Chondrocyte (in vitro differentiated cells): Measurements from ENCODE around the gene SLFN11. TPM values are rescaled to one million over a fixed set of nuclear protein-coding genes. Genes with fewer than 3 reads are reported as not detected.
"Not testable (repeated sequence)": the region's sequence is repeated elsewhere in the genome, so short reads cannot be mapped to it uniquely, and the experiment has no call there.

Experiments used
- DNase-seq: peaks from one replicate; pipeline ENCODE4 v3.0.0; 2021; ENCODE audit warnings: mixed read lengths, low spot score
- H3K27ac Mint-ChIP-seq: one replicate; pipeline ENCODE4 v1.8.0; 2021; ENCODE audit warnings: mild to moderate bottlenecking, moderate library complexity, mixed read lengths; ENCODE audit not compliant: unreplicated experiment
- H3K27me3 Mint-ChIP-seq: 2 replicates; pipeline ENCODE4 v1.8.0; 2021; ENCODE audit warnings: low read depth, mixed read lengths
- H3K36me3 Mint-ChIP-seq: 2 replicates; pipeline ENCODE4 v1.8.0; 2021; ENCODE audit warnings: low read depth, mixed read lengths
- H3K4me1 Mint-ChIP-seq: 2 replicates; pipeline ENCODE4 v1.8.0; 2021; ENCODE audit warnings: low read depth, mild to moderate bottlenecking, mixed read lengths
- H3K4me3 Mint-ChIP-seq: one replicate; pipeline ENCODE4 v1.8.0; 2021; ENCODE audit warnings: mild to moderate bottlenecking, moderate library complexity, mixed read lengths; ENCODE audit not compliant: unreplicated experiment
- H3K9me3 Mint-ChIP-seq: 2 replicates; pipeline ENCODE4 v1.8.0; 2021; ENCODE audit warnings: low read depth, mixed read lengths
- total RNA-seq: library from RNA; stranded (reverse); gene quantifications from 3 replicates; pipeline ENCODE4 v1.2.1, GENCODE V29; 2021
- TF ChIP-seq, protein P1 (sequence below): fragments of 200-600 bp; sonication (generic); IDR thresholded peaks from 2 replicates; pipeline ENCODE4 v1.5.0; 2021; ENCODE audit warnings: antibody characterized with exemption, mild to moderate bottlenecking, moderate library complexity

SLFN11 gene
- total RNA-seq, 1 donor from 2014 or later: 18.2 TPM

DNA sequence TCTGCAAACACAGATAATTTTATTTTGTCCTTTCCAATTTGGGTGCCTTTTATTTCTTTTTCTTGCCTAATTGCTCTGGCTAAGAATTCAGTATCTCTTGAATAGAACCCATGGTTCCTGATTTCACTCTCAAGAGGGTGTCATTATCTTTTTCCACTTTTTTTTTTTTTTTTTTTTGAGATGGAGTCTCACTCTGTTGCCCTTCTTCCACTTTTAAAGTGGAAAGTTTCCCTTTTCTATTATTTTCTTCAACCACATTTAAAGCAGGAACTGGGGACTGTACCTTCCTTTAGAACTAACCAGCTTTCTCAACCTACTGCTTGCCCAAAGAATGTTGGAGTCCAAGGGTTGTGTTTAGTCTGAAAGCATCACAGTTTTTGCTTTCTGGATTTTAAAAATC lies 31.1 kb downstream of the SLFN11 start:
- H3K4me3 Mint-ChIP-seq: no peak overlapping the region

DNA sequence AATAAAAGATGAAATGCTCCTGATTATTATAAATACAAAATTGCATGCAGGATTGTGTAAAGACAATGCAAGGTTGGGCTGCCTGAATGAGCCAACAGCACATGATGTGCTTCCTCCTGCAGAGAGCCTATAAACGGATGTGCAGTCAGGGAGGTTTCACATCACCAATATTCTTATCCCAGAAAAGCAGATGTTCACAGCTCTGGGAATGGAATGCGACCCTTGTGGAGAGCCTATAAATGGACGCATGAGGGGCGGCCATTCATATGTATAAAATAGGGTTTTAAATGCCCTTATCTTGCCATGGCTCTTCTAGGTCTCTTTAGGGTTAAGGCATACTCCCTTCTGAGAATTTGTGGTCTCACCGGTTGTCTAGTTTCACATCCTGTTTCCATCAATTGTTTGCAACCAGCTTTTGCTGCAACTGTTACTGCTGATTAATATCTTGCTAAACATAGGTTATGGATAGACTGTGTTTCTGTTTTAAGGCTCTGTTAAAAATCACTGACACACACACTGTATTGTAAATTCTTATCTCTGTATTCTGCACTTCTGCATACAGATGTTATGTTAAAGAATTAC lies 31.9 kb downstream of the SLFN11 start:
- no peak for DNase-seq
- H3K27me3 Mint-ChIP-seq: peaks cover 38% of the 10 kb centered on the region
- H3K4me1 Mint-ChIP-seq: peaks cover 9% of the 10 kb centered on the region
- H3K9me3 Mint-ChIP-seq: peaks cover 9% of the 10 kb centered on the region
- peaks cover 2% of the 10 kb centered on the region for H3K36me3 Mint-ChIP-seq
- TF ChIP-seq, protein P1, sequence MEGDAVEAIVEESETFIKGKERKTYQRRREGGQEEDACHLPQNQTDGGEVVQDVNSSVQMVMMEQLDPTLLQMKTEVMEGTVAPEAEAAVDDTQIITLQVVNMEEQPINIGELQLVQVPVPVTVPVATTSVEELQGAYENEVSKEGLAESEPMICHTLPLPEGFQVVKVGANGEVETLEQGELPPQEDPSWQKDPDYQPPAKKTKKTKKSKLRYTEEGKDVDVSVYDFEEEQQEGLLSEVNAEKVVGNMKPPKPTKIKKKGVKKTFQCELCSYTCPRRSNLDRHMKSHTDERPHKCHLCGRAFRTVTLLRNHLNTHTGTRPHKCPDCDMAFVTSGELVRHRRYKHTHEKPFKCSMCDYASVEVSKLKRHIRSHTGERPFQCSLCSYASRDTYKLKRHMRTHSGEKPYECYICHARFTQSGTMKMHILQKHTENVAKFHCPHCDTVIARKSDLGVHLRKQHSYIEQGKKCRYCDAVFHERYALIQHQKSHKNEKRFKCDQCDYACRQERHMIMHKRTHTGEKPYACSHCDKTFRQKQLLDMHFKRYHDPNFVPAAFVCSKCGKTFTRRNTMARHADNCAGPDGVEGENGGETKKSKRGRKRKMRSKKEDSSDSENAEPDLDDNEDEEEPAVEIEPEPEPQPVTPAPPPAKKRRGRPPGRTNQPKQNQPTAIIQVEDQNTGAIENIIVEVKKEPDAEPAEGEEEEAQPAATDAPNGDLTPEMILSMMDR: no peak
- H3K27ac Mint-ChIP-seq: no peak overlapping the region
- no peak overlapping the region for H3K4me3 Mint-ChIP-seq

More for the DNA sequence above, 31.1 kb downstream of the SLFN11 start:
- Mint-ChIP-seq H3K9me3 (peaks cover 9% of the 10 kb centered on the region), H3K36me3 (peaks cover 2% of the 10 kb centered on the region), H3K27me3 (peaks cover 40% of the 10 kb centered on the region), H3K27ac (no peak overlapping the region), H3K4me1 (peaks cover 12% of the 10 kb centered on the region)
- TF ChIP-seq, protein P1: no peak
- no peak for DNase-seq

DNA sequence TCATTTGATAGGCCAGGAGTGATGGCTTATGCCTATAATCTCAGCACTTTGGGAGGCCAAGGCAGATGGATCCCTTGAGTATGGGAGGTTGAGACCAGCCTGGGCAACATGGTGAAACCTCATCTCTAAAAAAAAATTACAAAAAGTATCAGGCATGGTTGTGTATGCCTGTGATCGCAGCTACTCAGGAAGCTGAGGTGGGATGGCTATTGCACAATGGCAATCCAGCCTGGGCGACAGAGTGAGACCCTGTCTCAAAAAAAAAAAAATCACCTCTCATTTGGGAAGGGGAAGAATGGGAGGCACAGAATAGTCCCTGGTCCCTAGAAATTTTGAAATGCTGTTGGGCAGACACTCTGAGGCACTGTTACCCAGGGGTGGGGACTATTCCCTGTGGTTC lies 35.2 kb downstream of the SLFN11 start:
- DNase-seq: no peak
- Mint-ChIP-seq H3K9me3 (peaks cover 9% of the 10 kb centered on the region), H3K4me3 (no peak overlapping the region), H3K4me1 (no peaks in the 10 kb centered on the region), H3K36me3 (peaks cover 2% of the 10 kb centered on the region), H3K27ac (no peak overlapping the region), H3K27me3 (peaks cover 34% of the 10 kb centered on the region)
- TF ChIP-seq, protein P1: no peak

DNA sequence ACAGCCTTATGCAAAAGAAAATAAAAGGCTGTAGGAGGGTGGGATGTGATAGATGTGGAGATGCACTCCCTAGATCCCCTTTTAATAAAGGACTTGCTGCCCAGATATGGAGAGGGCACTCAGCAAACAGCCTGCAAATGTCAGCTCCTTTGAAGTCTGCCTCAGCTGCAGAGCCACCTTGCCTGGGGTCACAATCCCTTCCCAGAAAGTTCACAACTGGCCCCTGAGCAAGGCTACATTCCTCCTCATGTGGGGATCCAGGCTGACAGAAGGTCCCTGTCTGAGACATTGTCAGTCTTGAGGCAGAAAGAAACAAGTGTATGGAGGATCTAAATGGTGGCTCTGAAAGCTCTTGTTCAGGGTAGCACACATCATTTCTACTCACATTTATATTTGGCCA lies 36.1 kb downstream of the SLFN11 start:
- Mint-ChIP-seq H3K9me3 (peaks cover 9% of the 10 kb centered on the region), H3K4me1 (no peaks in the 10 kb centered on the region), H3K27ac (no peak overlapping the region), H3K27me3 (peaks cover 43% of the 10 kb centered on the region), H3K36me3 (peaks cover 2% of the 10 kb centered on the region), H3K4me3 (no peak overlapping the region)
- DNase-seq: no peak
- TF ChIP-seq, protein P1: no peak

DNA sequence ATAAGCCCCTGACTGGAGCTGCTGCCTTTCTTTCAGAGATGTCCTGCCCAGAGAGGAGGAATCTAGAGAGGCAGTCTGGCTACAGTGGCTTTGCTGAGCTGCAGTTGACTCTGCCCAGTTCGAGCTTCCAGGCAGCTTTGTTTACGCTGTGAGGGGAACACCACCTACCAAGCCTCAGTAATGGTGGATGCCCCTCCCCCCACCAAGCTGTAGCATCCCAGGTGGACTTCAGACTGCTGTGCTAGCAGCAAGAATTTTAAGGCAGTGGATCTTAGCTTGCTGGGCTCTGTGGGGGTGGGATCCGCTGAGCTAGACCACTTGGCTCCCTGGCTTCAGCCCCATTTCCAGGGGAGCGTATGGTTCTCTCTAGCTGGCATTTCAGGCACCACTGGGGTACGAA lies 39.8 kb downstream of the SLFN11 start:
- not testable (repeated sequence) for H3K9me3 Mint-ChIP-seq, DNase-seq, H3K36me3 Mint-ChIP-seq, H3K4me3 Mint-ChIP-seq, H3K4me1 Mint-ChIP-seq, H3K27ac Mint-ChIP-seq
- peaks cover 67% of the 10 kb centered on the region for H3K27me3 Mint-ChIP-seq

DNA sequence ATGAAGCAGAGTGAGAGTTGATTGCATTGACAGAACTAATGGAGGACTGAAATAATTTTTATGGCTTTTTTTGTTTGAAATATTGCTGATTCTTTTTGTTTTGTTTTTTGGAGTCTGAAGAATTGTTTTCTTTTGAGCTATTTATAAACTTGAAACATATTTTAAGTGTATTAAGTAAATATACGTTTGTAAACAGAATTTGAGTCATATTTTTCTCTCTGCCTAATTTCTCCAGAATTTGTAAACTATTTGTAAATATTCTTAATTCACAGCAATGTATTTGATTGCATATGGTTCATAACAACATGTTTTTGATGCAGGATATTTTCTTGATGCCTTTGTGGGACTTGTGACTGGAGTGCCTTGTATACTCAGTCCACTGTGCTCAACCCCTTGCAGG lies 50.7 kb downstream of the SLFN11 start:
- Mint-ChIP-seq H3K27me3 (peaks cover 40% of the 10 kb centered on the region), H3K4me1 (no peaks in the 10 kb centered on the region), H3K4me3 (no peak overlapping the region), H3K27ac (no peak overlapping the region), H3K36me3 (no peaks in the 10 kb centered on the region), H3K9me3 (peaks cover 7% of the 10 kb centered on the region)
- no peak for DNase-seq
- TF ChIP-seq, protein P1: no peak
